HepG2 (cell line): ENCODE results near the gene RHOV. TPM values are rescaled to one million over a fixed set of nuclear protein-coding genes. Genes with fewer than 3 reads are reported as not detected.

Experiments used
- ATAC-seq: fragments of 200-7000 bp; cut with Tn5 transposase; 3 replicates; pipeline ENCODE4 v1.9.1; 2020; ENCODE audit warnings: mild to moderate bottlenecking, moderate library complexity
- BruUV-seq: library from RNA; stranded (reverse); fragments of 400-500 nt; replicated peaks from 2 replicates; lab custom pipeline; 2021; lab: Mats Ljungman, UMichigan
- CTCF ChIA-PET: fragments of 300-600 bp; formaldehyde crosslinking; extraction: SDS; loops from one replicate; lab custom pipeline; 2021; ENCODE audit warnings: low total read pairs, inconsistent platforms, low intra/inter-chr PET ratio; lab: Yijun Ruan, JAX
- POLR2A ChIA-PET: fragments of 350-600 bp; sonication (Branson Sonifier 250); formaldehyde crosslinking; loops from one replicate; lab custom pipeline; 2020; ENCODE audit warnings: antibody characterized with exemption, inconsistent platforms; lab: Yijun Ruan, JAX
- DNase-seq: peaks from one replicate; pipeline ENCODE4 v3.0.0-alpha.2; 2015; ENCODE audit warnings: low spot score
- FAIRE-seq: peaks from 3 replicates; lab custom pipeline; 2011; peaks lifted over from hg19 to GRCh38; lab: Jason Lieb, UNC
- H2AFZ ChIP-seq: one replicate; pipeline ENCODE4 v1.6.1; 2011; ENCODE audit warnings: low read length, inconsistent platforms
- H3K27ac ChIP-seq: fragments of 300-600 bp; 3 replicates; pipeline ENCODE4 v1.8.0; 2011; ENCODE audit warnings: mixed run types, mild to moderate bottlenecking, mixed read lengths, low read length, inconsistent platforms; ENCODE audit not compliant: insufficient read depth; ENCODE audit errors: extremely low read length
- H3K27me3 ChIP-seq, 2 experiments: fragments of 200-600 bp in 1 of 2; 2 replicates in 1 of 2; 3 replicates in 1 of 2; pipeline versions ENCODE4 v1.6.0 to v1.8.0; 2011; ENCODE audit warnings: low read length in 2 of 2, mild to moderate bottlenecking in 2 of 2, moderate library complexity in 2 of 2, inconsistent platforms in 1 of 2; ENCODE audit not compliant: insufficient read depth in 2 of 2, control insufficient read depth in 1 of 2
- H3K36me3 ChIP-seq, 2 experiments: fragments of 200-600 bp in 1 of 2; replicated peaks in 1 of 2; 2 replicates in 1 of 2; 3 replicates in 1 of 2; pipeline versions ENCODE4 v1.5.1 to v1.8.0; 2011; ENCODE audit warnings: low read length in 2 of 2, inconsistent platforms in 1 of 2; ENCODE audit not compliant: insufficient read depth in 2 of 2, control insufficient read depth in 1 of 2
- H3K4me1 ChIP-seq: 2 replicates; pipeline ENCODE4 v1.5.1; 2012; ENCODE audit warnings: low read length, inconsistent platforms; ENCODE audit not compliant: insufficient read depth
- H3K4me2 ChIP-seq: 2 replicates; pipeline ENCODE4 v1.6.0; 2011; ENCODE audit warnings: low read depth, low read length, inconsistent platforms
- H3K4me3 ChIP-seq, 3 experiments: fragments of 200-600 bp in 1 of 3; sonication (generic), shearing (Covaris generic) in 1 of 3; replicated peaks in 1 of 3; 2 replicates each; pipeline ENCODE4 v1.5.1; 2011 to 2016; ENCODE audit warnings: low read length in 3 of 3, inconsistent platforms in 2 of 3, low read depth in 2 of 3, mild to moderate bottlenecking in 2 of 3, control low read depth in 1 of 3, mixed read lengths in 1 of 3; ENCODE audit not compliant: insufficient read depth in 1 of 3
- H3K79me2 ChIP-seq: one replicate; pipeline ENCODE4 v1.6.1; 2011; ENCODE audit warnings: low read length, inconsistent platforms; ENCODE audit not compliant: insufficient read depth
- H3K9ac ChIP-seq: 2 replicates; pipeline ENCODE4 v1.6.0; 2011; ENCODE audit warnings: mild to moderate bottlenecking, low read depth, low read length, inconsistent platforms; ENCODE audit not compliant: insufficient read depth
- H3K9me3 ChIP-seq: 2 replicates; pipeline ENCODE4 v1.5.1; 2012; ENCODE audit warnings: mild to moderate bottlenecking, low read length
- H4K20me1 ChIP-seq: 2 replicates; pipeline ENCODE4 v1.6.0; 2011; ENCODE audit warnings: inconsistent platforms, mild to moderate bottlenecking, low read length, moderate library complexity; ENCODE audit not compliant: insufficient read depth
- AGO1 ChIP-seq: fragments of 200-400 bp; formaldehyde crosslinking; IDR thresholded peaks from 2 replicates; pipeline ENCODE4 v1.6.1; 2017; ENCODE audit warnings: mild to moderate bottlenecking, low read depth, low read length, moderate library complexity; ENCODE audit not compliant: poor library complexity, severe bottlenecking
- MXD4 ChIP-seq: IDR thresholded peaks from 2 replicates; pipeline ENCODE4 v1.6.1; 2016; ENCODE audit warnings: mild to moderate bottlenecking, missing biosample characterization, missing genetic modification reagents
- NONO ChIP-seq, 2 experiments: fragments of 450-650 bp in 1 of 2; sonication (generic) in 1 of 2; formaldehyde crosslinking in 1 of 2; IDR thresholded peaks in 1 of 2; conservative IDR thresholded peaks in 1 of 2; 2 replicates each; pipeline versions ENCODE4 v1.6.1 to v1.8.0; 2017 to 2022; ENCODE audit warnings: mild to moderate bottlenecking in 1 of 2, missing genetic modification reagents in 1 of 2, moderate library complexity in 1 of 2
- RFX1 ChIP-seq: fragments of 450-650 bp; IDR thresholded peaks from 2 replicates; pipeline ENCODE4 v1.6.1; 2017
- ZNF782 ChIP-seq: sonication (generic); formaldehyde crosslinking; IDR thresholded peaks from 2 replicates; pipeline ENCODE4 v1.4.0; 2020; ENCODE audit warnings: missing genetic modification reagents, mild to moderate bottlenecking, borderline replicate concordance
- ZSCAN29 ChIP-seq: sonication (generic); formaldehyde crosslinking; conservative IDR thresholded peaks from 2 replicates; pipeline ENCODE4 v1.4.0; 2020; ENCODE audit warnings: mild to moderate bottlenecking, missing genetic modification reagents
- WGBS: methylation state at CpG from one replicate; pipeline ENCODE4 v1.1.6; 2017; ENCODE audit warnings: low lambda C conversion rate; 5-methylcytosine and 5-hydroxymethylcytosine counted together
- in situ Hi-C: cut with HindIII; loops from 2 replicates; pipeline ENCODE4 v1.10.0; 2017; ENCODE audit warnings: low pct_unique_long_range_greater_than_20kb; ENCODE audit not compliant: extremely low pct_ligation_motif_present
- intact Hi-C: fragments of 100-400 bp; cut with micrococcal nuclease; formaldehyde crosslinking; loops from one replicate; pipeline ENCODE4 v1.10.0; 2022; ENCODE audit not compliant: unreplicated experiment
- polyA plus RNA-seq, 8 experiments: library from polyadenylated mRNA; depleted of rRNA in 3 of 8; stranded (reverse) in 7 of 8; unstranded in 1 of 8; fragments of >200 nt; fragmentation: Illumina TruSeq in 4 of 8; extraction: Trizol in 4 of 8; gene quantifications; 2 replicates each; pipeline versions ENCODE4 v1.2.1 to v1.2.3, GENCODE V29; 2011 to 2016; ENCODE audit warnings: low read depth in 4 of 8, missing spikeins in 1 of 8, mixed read lengths in 1 of 8; ENCODE audit not compliant: insufficient read depth in 1 of 8
- total RNA-seq, 5 experiments: library from RNA; depleted of rRNA; stranded (reverse); fragments of >200 nt; fragmentation: Illumina TruSeq; extraction: Trizol; gene quantifications; 2 replicates each; pipeline ENCODE4 v1.2.3, GENCODE V29; 2016; ENCODE audit warnings: low read depth in 1 of 5
- TF ChIP-seq, protein P1 (sequence below): fragments of 450-650 bp; IDR thresholded peaks from 2 replicates; pipeline ENCODE4 v1.6.1; 2017

Gene RHOV
- total and polyA plus RNA-seq, 2 of the 13 experiments (the other 11 are each of a cell fraction or from before 2014, with no cell fraction given): 0.17 to 0.18 TPM

- H3K4me2 ChIP-seq: no peak overlapping the region
- H4K20me1 ChIP-seq: no peaks in the 10 kb centered on the region
- no peak overlapping the region for H3K4me3 ChIP-seq
- POLR2A ChIA-PET: no interaction called here
- DNase-seq (no peak), FAIRE-seq (no peak), ATAC-seq (no peak)
- H2AFZ ChIP-seq: no peak overlapping the region
- peaks cover 55% of the 10 kb centered on the region for H3K4me1 ChIP-seq
- in situ Hi-C loops (loop anchor here (5.0 kb wide), 1 partner anchor 37 kb away; the partner anchor contains the start of gene VPS18), intact Hi-C loops (no loop called here)
- 71% methylated on average over 12 of the region's 13 CpGs for WGBS
- no TSS peak for BruUV-seq
- no peaks in the 10 kb centered on the region for H3K36me3 ChIP-seq
- TF ChIP-seq RFX1: 0 out of 2 replicates have a peak, but pooled peaks have one; percentile 14
- TF ChIP-seq NONO (IDR thresholded peaks at IDR 0.05): no peak
- TF ChIP-seq NONO (CRISPR knock-in tag; conservative IDR thresholded peaks at IDR 0.05): no peak
- TF ChIP-seq, protein P1, sequence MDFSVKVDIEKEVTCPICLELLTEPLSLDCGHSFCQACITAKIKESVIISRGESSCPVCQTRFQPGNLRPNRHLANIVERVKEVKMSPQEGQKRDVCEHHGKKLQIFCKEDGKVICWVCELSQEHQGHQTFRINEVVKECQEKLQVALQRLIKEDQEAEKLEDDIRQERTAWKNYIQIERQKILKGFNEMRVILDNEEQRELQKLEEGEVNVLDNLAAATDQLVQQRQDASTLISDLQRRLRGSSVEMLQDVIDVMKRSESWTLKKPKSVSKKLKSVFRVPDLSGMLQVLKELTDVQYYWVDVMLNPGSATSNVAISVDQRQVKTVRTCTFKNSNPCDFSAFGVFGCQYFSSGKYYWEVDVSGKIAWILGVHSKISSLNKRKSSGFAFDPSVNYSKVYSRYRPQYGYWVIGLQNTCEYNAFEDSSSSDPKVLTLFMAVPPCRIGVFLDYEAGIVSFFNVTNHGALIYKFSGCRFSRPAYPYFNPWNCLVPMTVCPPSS: no peak
- no peak for TF ChIP-seq ZSCAN29 (CRISPR knock-in tag)
- H3K27ac ChIP-seq: no peak overlapping the region
- H3K9me3 ChIP-seq: no peaks in the 10 kb centered on the region
- no peaks in the 10 kb centered on the region for H3K79me2 ChIP-seq
- H3K27me3 ChIP-seq: no peaks in the 10 kb centered on the region
- no peak overlapping the region for H3K9ac ChIP-seq
- CTCF ChIA-PET: no interaction called here
These were observed 18.3 kb downstream of the RHOV start for GRCh38 chr15:40855706-40856234.

DNA sequence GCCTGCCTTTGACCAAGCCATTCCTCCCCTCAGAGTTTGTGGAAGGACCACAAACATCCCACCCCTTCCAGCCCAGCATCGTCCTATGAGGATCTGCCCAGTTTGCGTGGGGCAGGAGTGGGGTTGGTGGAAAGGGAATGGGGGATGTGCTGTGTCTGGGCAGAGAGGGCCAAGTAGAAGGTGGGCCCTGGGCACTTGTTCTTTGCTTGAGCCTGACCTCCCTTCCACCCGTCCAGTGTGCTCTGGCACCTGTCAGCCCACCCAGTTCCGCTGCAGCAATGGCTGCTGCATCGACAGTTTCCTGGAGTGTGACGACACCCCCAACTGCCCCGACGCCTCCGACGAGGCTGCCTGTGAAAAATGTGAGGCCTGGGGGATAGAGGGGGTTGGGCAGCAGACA is 19.9 kb downstream of the RHOV start:
- POLR2A ChIA-PET: no interaction called here
- ATAC-seq: no peak

More for the DNA sequence above, 19.9 kb downstream of the RHOV start:
- no peaks in the 10 kb centered on the region for H3K36me3 ChIP-seq
- no peaks in the 10 kb centered on the region for H3K27me3 ChIP-seq
- no peak overlapping the region for H3K9ac ChIP-seq
- WGBS: 64% methylated on average over 7 of the region's 10 CpGs
- no peaks in the 10 kb centered on the region for H4K20me1 ChIP-seq
- DNase-seq (no peak), FAIRE-seq (no peak)
- no peaks in the 10 kb centered on the region for H3K79me2 ChIP-seq
- TF ChIP-seq AGO1 (no peak), ZNF782 (CRISPR knock-in tag) (no peak), MXD4 (CRISPR knock-in tag) (no peak)
- H3K27ac ChIP-seq: no peak overlapping the region
- in situ Hi-C loops: no loop called here
- no peaks in the 10 kb centered on the region for H3K9me3 ChIP-seq
- CTCF ChIA-PET: no interaction called here
- no peak overlapping the region for H2AFZ ChIP-seq
- H3K4me2 ChIP-seq: no peak overlapping the region
- BruUV-seq: no TSS peak
- H3K4me1 ChIP-seq: peaks cover 48% of the 10 kb centered on the region
- intact Hi-C loops: no loop called here
- H3K4me3 ChIP-seq: no peak overlapping the region
